GM18526 (cell line): ENCODE data around the gene COG5.

Experiments used
- POLR2A ChIP-seq: IDR thresholded peaks from 3 replicates; pipeline ENCODE4 v1.6.1; 2011; ENCODE audit not compliant: insufficient read length; ENCODE audit errors: extremely low read depth

Gene COG5

GRCh38 chr7:107234436-107234835 is 329.3 kb downstream of the COG5 start:
- no peak for TF ChIP-seq POLR2A

GRCh38 chr7:107233981-107234380 is 329.7 kb downstream of the COG5 start:
- TF ChIP-seq POLR2A, result no peak

- TF ChIP-seq POLR2A, result no peak
Measured at GRCh38 chr7:107233174-107233573, 330.5 kb downstream of the COG5 start.

GRCh38 chr7:107232568-107233090 is 331.1 kb downstream of the COG5 start:
- TF ChIP-seq POLR2A, result no peak

GRCh38 chr7:107230334-107230733 is 333.4 kb downstream of the COG5 start:
- no peak for TF ChIP-seq POLR2A

GRCh38 chr7:107228291-107228690 is 335.4 kb downstream of the COG5 start:
- TF ChIP-seq POLR2A, result no peak

- no peak for TF ChIP-seq POLR2A
Measured at GRCh38 chr7:107224374-107225223, 339.1 kb downstream of the COG5 start.

- TF ChIP-seq POLR2A, result no peak
Measured at GRCh38 chr7:107220356-107220755, 343.4 kb downstream of the COG5 start.

- TF ChIP-seq POLR2A, result no peak
Measured at GRCh38 chr7:107219563-107220244, 344.0 kb downstream of the COG5 start.

GRCh38 chr7:107213945-107214344 is 349.8 kb downstream of the COG5 start:
- no peak for TF ChIP-seq POLR2A

GRCh38 chr7:107213193-107213788 is 350.4 kb downstream of the COG5 start:
- TF ChIP-seq POLR2A, result no peak

GRCh38 chr7:107212725-107213124 is 351.0 kb downstream of the COG5 start:
- no peak for TF ChIP-seq POLR2A

GRCh38 chr7:107210400-107210799 is 353.3 kb downstream of the COG5 start:
- no peak for TF ChIP-seq POLR2A

- TF ChIP-seq POLR2A, result no peak
Measured at GRCh38 chr7:107209565-107209964, 354.2 kb downstream of the COG5 start.

GRCh38 chr7:107208563-107208962 is 355.2 kb downstream of the COG5 start:
- no peak for TF ChIP-seq POLR2A

- no peak for TF ChIP-seq POLR2A
Measured at GRCh38 chr7:107208024-107208521, 355.6 kb downstream of the COG5 start.
